A204.1 (cell line): ENCODE data around the gene SETD2.
"Not testable (repeated sequence)": the region's sequence is repeated elsewhere in the genome, so short reads cannot be mapped to it uniquely, and the experiment has no call there.

Experiments used
- FAIRE-seq: peaks from 2 replicates; lab custom pipeline; 2012; peaks lifted over from hg19 to GRCh38; lab: Jason Lieb, UNC

SETD2 gene

GRCh38 chr3:47152578-47152977 lies 11.3 kb downstream of the SETD2 start:
- FAIRE-seq, result no peak

- no peak for FAIRE-seq
These were observed 12.1 kb downstream of the SETD2 start for GRCh38 chr3:47151836-47152235.

DNA sequence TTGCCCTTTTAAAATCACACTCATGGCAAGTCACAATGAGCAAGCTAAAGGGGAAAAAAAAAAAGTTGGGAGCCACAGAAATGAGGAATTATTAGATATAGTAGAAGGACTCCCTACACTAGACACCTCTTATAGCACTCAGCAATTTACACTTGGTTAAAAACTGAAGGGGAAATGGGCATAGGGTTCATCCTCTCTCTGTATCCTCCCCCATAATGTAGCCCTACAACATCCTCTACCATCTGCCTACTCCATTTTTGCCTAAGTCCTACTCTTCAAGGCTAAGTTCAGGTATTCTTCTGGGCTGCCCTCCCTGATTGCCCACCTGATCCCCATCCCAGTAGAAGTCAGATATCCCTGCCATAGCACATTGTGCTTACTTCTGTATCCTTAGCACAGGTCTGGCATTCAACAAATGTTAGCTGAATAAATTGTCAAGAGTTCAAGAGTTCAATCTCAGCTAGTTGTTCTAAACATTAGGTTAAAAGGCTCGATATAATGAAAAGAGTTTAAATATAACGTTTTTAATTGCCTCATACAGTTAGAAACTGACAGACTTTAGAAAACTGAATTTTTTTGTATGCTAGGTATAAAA lies 14.5 kb downstream of the SETD2 start:
- no peak for FAIRE-seq

GRCh38 chr3:47145272-47145671 lies 18.6 kb downstream of the SETD2 start:
- FAIRE-seq, result no peak

DNA sequence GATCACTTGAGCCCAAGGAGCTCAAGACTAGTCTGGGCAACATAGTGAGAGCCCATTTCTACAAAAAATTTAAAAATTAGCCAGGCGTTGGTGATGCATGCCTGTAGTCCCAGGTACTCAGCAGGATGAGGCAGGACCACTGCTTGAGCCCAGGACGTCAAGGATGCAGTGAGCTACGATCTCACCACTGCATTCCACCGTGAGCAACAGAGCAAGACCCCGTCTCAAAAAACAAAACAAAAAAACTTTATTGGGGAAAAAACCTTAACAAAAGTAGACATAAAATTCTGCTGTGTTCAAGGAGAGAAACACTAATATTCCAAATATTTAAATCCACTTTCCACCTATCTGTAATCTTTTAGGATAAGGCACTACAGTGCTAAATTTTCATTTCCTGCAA lies 20.8 kb downstream of the SETD2 start:
- no peak for FAIRE-seq

GRCh38 chr3:47142536-47142935 lies 21.4 kb downstream of the SETD2 start:
- FAIRE-seq, result not testable (repeated sequence)

DNA sequence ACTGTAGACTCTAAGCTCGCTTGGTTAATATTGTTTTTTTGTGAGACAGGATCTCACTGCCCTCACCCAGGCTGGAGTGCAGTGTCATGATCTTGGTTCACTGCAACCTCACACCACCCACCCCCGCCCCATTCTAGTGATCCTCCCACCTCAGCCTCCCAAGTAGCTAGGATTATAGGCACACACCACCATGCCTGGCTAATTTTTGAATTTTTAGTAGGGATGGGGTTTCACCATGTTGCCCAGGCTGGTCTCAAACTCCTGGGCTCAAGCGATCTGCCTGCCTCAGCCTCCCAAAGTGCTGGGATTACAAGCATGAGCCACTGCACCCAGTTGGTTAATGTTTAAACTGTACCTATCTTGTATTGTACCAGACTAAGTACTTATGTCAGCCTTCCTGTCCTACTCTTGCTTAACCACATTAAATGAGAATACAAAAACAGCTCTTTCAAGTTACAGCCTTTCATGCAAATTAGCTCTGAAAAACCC lies 22.9 kb downstream of the SETD2 start:
- FAIRE-seq, result not testable (repeated sequence)

DNA sequence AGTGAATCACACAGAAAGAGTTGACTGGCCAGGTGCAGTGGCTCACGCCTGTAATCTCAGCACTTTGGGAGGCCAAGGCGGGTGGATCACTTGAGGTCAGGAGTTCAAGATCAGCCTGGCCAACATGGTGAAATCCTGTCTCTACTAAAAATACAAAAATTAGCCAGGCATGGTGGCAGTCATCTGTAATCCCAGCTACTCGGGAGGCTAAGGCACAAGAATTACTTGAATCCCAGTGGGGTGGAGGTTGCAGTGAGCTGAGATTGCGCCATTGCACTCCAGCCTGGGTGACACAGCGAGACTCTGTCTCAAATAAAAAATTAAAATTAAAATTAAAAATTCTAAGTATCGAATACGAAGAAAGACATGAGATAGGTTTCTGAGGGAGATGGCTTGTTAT lies 23.4 kb downstream of the SETD2 start:
- not testable (repeated sequence) for FAIRE-seq

- FAIRE-seq, result no peak
These were observed 29.6 kb downstream of the SETD2 start for GRCh38 chr3:47134311-47134710.

- FAIRE-seq, result no peak
These were observed 30.3 kb downstream of the SETD2 start for GRCh38 chr3:47133641-47134040.

DNA sequence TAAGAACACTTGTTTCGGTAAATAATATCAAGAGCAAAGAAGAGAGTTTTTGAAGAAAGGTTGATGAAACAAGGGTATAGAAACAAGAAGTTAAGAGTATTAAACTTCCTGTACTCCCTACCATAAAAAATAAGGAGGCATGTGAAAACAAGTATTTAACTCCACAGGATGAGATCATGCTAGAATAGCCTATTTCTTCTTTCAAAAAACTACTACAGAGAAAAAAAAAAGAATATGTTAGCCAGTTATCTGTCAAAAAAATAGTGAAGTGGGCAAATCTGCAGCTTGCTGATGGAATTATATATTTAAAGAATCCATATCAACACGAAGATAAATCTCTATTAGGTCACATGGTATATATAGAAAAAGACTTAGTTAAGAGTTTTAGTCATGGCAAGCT lies 33.4 kb downstream of the SETD2 start:
- FAIRE-seq, result no peak

DNA sequence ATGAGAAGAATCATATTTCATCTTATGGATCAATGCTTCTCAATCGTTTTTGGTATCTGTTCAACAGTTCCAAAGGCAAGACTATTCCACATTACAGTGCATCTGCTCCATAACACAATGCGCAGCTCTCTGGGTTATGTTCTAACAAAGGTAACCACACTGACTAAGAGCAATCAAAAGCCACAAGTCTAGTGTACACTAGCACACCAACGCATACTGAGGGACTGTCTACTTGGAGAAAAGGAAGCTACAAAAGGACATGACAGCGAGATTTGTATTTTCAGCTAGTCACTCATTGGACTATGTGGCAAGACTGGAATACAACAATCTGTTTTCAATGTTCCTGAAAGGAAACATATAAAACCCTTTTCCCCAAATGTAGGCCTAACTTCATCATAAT lies 35.8 kb downstream of the SETD2 start:
- FAIRE-seq, result no peak

DNA sequence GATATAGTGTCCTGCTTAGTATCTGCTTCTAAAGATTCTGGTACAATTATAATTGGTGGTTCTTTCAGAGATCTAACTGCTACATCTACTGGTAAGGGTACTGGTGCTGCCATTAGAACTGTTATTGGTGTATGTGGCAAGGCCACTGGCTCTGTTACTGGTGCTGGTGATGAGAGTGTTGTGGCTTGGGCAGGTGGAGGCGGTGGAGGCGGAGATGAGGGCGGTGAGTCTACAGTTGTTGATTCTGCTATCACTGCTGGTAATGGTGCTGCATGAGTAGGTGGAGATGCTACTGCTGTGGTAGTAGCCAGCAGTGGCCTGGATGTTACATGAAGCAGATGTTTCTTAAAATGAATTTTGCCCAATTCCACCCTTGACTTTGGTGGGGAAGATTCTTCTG lies 40.1 kb downstream of the SETD2 start:
- no peak for FAIRE-seq

GRCh38 chr3:47121409-47121808 lies 42.5 kb downstream of the SETD2 start:
- no peak for FAIRE-seq

GRCh38 chr3:47120138-47120537 lies 43.8 kb downstream of the SETD2 start:
- no peak for FAIRE-seq

GRCh38 chr3:47119387-47119786 lies 44.5 kb downstream of the SETD2 start:
- not testable (repeated sequence) for FAIRE-seq

DNA sequence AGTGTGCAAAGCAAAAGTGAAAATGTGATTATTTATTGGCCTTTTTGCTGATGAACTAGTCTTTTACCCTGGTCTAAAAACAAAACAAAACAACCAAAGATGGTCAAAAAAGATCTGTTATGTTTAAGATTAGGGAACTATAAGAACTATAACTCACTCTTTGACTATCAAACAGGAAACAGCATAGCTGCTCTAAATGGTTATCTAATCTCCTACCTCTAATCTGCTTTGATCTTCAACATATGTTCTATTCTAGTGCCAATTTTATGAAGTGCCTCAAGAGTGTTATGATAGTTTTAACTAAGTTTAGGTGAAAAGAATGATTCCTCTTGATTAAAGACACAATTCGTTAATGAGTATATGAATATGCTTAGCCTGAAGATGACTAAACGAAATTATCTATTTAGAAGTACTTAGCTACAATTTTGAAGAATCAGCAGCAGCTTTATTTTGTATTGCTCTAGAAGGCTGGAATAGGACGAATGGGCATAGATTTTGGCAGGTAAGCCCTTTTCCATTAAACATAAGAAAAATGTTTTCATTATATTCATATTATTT lies 46.0 kb downstream of the SETD2 start:
- FAIRE-seq, result no peak

GRCh38 chr3:47115524-47115923 lies 48.4 kb downstream of the SETD2 start:
- FAIRE-seq, result not testable (repeated sequence)

GRCh38 chr3:47113669-47114365 lies 50.1 kb downstream of the SETD2 start:
- FAIRE-seq, result no peak

- no peak for FAIRE-seq
These were observed 50.9 kb downstream of the SETD2 start for GRCh38 chr3:47112997-47113396.

DNA sequence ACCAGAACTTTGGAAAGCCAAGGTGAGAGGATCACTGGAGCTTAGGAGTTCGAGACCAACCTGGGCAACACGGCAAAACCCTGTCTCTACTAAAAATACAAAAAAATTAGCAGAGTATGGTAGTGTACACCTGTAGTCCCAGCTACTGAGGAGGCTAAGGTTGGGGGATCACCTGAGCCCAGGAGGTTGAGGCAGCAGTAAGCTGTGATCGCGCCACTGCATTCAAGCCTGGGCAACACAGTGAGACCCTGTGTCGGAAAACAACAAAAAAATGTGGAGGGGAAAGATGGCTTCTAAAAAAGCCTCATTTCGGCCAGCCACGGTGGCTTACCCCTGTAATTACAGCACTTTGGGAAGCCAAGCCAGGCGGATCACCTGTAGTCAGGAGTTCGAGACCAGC lies 54.5 kb downstream of the SETD2 start:
- FAIRE-seq, result no peak

GRCh38 chr3:47108546-47108945 lies 55.4 kb downstream of the SETD2 start:
- FAIRE-seq, result no peak

DNA sequence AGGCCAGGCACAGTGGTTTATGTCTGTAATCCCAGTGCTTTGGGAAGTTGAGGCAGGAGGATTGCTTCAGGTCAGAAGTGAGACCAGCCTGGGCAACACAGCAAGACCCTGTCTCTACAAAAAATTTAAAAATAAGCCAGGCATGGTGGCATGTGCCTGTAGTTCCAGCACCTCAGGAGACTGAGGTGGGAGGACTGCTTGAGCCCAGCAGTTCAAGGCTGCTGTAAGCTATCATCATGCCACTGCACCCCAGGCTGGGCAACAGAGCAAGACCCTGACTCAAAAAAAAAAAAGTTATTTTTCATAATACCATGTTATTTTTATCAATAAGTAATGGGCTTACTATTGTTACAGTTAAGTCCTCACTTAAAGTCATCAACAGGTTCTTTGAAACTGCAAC lies 59.7 kb downstream of the SETD2 start:
- no peak for FAIRE-seq

DNA sequence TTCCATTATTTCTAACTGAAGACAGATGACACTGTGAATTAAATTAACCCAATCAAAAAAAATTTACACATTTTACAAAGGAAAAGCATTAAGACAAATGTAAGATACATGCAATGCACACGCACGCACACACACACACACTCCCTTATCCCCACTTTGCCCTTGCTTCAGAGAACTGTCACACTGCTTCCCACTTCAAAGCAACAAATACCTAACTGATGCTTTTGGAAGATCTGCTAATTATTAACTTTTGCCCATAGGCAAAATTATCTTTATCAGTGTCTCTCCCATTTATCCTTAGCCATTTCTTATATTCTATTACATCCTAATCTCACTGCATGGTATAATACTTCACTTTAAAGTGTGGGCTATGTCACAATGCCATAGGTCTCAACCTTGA lies 60.3 kb downstream of the SETD2 start:
- no peak for FAIRE-seq
